ENCODE results near the gene SRRM1.
"Not testable (repeated sequence)": the region's sequence is repeated elsewhere in the genome, so short reads cannot be mapped to it uniquely, and the experiment has no call there.

GRCh38 chr1:24698326-24698725 is 55.2 kb downstream of the SRRM1 start:
- not testable (repeated sequence) for TF ChIP-seq ZNF384 (IDR thresholded peaks at IDR 0.05); FOXK2 (IDR thresholded peaks at IDR 0.05); FOXM1 (IDR thresholded peaks at IDR 0.05; ENCODE audit: borderline replicate concordance); BHLHE40 (IDR thresholded peaks at IDR 0.05; ENCODE audit: borderline replicate concordance); ARNT (IDR thresholded peaks at IDR 0.05)

All from HEK293T (cell line).